Measurements from ENCODE around the gene PAK4. TPM values are rescaled to one million over a fixed set of nuclear protein-coding genes. Genes with fewer than 3 reads are reported as not detected.

The PAK4 gene
- total RNA-seq, 1 donor from 2014 or later, result 23.7 TPM

DNA sequence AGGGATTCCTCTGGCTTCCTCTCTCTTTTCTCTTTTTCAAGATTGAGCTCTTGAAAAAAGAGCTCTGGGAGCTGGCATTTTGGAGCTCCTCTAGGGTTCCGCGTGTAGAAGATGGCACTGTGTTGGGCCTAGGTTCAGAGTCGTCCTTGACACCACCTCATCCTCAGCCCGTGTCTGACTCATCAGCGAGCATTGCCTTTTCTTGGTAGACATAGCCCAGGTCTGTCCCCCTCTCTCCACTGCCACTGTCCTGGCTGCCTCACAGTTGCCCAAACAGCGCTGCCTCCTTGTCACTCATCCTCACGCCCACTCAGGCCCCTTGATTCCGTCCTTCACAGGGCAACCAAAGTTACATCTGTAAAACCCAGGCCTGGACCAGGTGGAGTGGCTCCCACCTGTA is 24.6 kb downstream of the PAK4 start:
- TF ChIP-seq, protein P1, sequence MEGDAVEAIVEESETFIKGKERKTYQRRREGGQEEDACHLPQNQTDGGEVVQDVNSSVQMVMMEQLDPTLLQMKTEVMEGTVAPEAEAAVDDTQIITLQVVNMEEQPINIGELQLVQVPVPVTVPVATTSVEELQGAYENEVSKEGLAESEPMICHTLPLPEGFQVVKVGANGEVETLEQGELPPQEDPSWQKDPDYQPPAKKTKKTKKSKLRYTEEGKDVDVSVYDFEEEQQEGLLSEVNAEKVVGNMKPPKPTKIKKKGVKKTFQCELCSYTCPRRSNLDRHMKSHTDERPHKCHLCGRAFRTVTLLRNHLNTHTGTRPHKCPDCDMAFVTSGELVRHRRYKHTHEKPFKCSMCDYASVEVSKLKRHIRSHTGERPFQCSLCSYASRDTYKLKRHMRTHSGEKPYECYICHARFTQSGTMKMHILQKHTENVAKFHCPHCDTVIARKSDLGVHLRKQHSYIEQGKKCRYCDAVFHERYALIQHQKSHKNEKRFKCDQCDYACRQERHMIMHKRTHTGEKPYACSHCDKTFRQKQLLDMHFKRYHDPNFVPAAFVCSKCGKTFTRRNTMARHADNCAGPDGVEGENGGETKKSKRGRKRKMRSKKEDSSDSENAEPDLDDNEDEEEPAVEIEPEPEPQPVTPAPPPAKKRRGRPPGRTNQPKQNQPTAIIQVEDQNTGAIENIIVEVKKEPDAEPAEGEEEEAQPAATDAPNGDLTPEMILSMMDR (IDR thresholded peaks at IDR 0.05; ENCODE audit: insufficient read depth, low read length, poor library complexity, severe bottlenecking), result no peak
- Histone ChIP-seq H3K4me3 (ENCODE audit: low read depth, low read length) (no peak overlapping the region), H3K36me3 (ENCODE audit: control insufficient read depth, insufficient read depth, low read length) (no peaks in the 10 kb centered on the region), H3K27me3 (ENCODE audit: control insufficient read depth, insufficient read depth, low read length) (no peaks in the 10 kb centered on the region)
- DNase-seq (ENCODE audit: low read depth), result no peak

DNA sequence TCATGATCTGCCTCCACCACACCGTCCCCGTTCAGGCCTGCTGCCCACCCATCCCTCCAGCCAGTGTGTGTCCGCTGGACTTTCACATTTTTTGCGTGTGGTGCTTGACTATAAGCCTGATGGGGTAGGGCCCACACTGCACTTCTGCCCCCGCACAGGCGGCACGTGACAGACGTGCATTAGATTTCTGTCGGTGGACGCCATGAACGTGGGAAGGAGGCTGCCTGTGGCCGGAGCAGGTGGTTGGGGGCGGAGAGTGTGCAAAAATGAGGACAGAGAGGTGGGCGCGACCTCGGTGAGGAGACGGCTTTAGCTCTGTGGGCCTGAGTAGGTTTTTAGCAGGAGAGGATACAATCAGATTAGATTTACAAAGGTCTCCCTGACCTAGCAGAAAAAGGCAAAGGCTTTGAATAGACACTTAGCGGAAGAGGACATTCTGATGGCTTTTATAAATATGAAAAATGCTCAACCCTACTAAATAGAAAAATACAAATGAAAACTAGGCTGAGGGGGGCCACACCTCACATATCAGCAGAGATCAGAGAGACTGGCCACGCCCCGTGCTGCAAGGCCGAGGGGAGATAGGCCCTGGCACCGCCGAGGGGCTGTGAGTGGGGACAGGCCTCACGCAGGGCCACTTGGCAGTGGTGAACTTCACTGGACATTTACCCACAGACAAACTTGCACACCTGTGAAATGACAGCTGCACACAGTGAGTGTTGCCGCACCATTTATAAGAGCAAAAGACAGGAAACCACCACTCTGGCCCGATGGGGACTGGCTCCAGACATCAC is 25.4 kb downstream of the PAK4 start:
- TF ChIP-seq, protein P1 (IDR thresholded peaks at IDR 0.05; ENCODE audit: insufficient read depth, low read length, poor library complexity, severe bottlenecking), result no peak
- H3K27me3 ChIP-seq (ENCODE audit: control insufficient read depth, insufficient read depth, low read length), result no peaks in the 10 kb centered on the region
- no peak overlapping the region for H3K4me3 ChIP-seq (ENCODE audit: low read depth, low read length)
- no peaks in the 10 kb centered on the region for H3K36me3 ChIP-seq (ENCODE audit: control insufficient read depth, insufficient read depth, low read length)
- no peak for DNase-seq (ENCODE audit: low read depth)

DNA sequence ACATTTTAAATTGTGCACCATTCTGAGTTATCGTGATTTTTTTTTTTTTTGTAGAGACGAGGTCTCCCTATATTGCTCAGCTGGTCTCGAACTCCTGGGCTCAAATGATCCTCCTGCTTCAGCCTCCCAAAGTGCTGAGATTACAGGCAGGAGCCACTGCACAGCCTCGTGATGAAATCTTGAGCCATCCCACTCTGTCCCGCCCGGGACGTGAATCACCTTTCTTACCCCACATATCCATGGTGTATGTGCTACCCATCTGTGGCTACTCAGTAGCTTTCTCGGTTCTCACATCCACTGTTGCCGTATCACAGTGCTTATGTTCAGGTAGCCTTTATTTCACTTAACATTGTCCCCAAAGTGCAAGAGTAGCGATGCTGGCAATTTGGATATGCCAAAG is 26.5 kb downstream of the PAK4 start:
- no peak for DNase-seq (ENCODE audit: low read depth)
- TF ChIP-seq, protein P1 (IDR thresholded peaks at IDR 0.05; ENCODE audit: insufficient read depth, low read length, poor library complexity, severe bottlenecking), result no peak
- H3K27me3 ChIP-seq (ENCODE audit: control insufficient read depth, insufficient read depth, low read length), result no peaks in the 10 kb centered on the region
- H3K4me3 ChIP-seq (ENCODE audit: low read depth, low read length), result no peak overlapping the region
- H3K36me3 ChIP-seq (ENCODE audit: control insufficient read depth, insufficient read depth, low read length), result no peaks in the 10 kb centered on the region

DNA sequence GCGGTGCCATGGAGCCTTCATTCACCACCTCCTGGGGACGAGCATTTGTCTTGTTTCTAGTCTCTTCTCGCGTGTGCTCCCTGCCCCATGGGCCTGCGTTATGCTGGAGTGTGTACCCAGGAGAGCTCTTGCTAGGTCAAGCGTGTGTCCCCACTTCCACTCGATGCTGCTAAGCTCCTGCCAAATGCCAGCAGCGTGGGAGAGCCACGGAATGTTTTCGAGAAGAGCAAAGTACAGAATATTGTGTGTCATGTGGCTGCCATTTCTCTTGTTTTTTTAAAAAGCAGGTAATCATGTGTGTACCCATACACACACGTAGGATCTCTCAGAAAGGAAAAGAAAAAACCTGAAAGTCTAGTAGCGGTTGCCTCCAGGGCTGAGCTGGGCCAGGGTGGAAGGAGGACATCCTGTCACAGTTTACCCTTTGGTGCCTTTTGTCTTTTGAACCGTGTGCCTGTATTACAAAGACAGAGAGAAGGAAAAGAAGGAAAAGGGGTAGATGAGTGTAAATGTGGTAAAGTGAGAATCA is 28.6 kb downstream of the PAK4 start:
- TF ChIP-seq, protein P1 (IDR thresholded peaks at IDR 0.05; ENCODE audit: insufficient read depth, low read length, poor library complexity, severe bottlenecking), result no peak
- DNase-seq (ENCODE audit: low read depth), result no peak
- H3K36me3 ChIP-seq (ENCODE audit: control insufficient read depth, insufficient read depth, low read length), result no peaks in the 10 kb centered on the region
- H3K27me3 ChIP-seq (ENCODE audit: control insufficient read depth, insufficient read depth, low read length), result no peaks in the 10 kb centered on the region
- no peak overlapping the region for H3K4me3 ChIP-seq (ENCODE audit: low read depth, low read length)

DNA sequence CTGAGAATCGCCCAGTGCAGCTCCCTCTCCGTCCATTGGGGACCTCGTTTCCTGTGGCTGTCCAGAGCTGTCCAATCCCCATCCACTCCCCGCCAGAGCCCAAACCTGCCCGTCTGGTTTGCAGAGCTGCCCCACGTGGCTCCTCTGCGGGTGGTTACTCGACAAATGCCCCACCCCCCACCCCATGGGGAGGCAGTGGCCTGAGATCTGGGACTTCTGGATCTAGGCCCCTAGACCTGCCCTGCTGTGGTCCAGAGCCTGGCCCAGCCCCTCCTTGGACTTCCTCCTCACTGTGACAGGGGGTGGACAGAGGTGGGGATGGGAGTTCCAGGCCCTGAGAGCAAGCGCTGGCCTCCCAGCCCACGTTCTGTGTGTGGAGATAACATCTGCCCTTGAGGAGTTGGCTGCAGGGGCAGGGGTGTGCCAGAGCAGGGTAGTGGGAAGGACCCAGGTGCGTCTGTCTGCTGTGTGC is 29.1 kb downstream of the PAK4 start:
- no peaks in the 10 kb centered on the region for H3K36me3 ChIP-seq (ENCODE audit: control insufficient read depth, insufficient read depth, low read length)
- DNase-seq (ENCODE audit: low read depth), result no peak
- TF ChIP-seq, protein P1 (IDR thresholded peaks at IDR 0.05; ENCODE audit: insufficient read depth, low read length, poor library complexity, severe bottlenecking), result no peak
- no peaks in the 10 kb centered on the region for H3K27me3 ChIP-seq (ENCODE audit: control insufficient read depth, insufficient read depth, low read length)
- H3K4me3 ChIP-seq (ENCODE audit: low read depth, low read length), result no peak overlapping the region

All from kidney epithelial cell (primary cell).